Measurements from ENCODE around the gene MICOS13. TPM values are rescaled to one million over a fixed set of nuclear protein-coding genes. Genes with fewer than 3 reads are reported as not detected.

MICOS13 gene
- polyA plus RNA-seq, 1 of the 3 experiments (the other 2 are of a cell fraction) = 112 TPM

DNA sequence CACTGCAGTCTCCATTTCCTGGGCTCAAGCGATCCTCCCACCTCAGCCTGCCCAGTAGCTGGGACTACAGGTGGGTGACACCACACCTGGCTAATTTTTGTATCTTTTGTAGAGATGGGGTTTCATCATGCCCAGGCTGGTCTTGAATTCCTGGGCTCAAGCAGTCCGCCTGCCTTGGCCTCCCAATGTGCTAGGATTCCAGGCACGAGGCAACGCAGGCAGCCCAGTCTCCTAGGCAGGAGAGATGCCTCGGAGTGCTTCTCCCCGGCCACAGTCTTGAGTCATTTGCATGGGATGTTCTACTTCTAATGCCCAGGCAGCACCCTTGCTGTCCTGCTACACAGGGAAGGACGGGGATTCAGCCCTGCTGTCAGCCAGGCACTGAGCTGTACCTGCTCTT is 8.7 kb downstream of the MICOS13 start:
- no peaks in the 10 kb centered on the region for H3K9me3 ChIP-seq
- WGBS (ENCODE audit: low lambda C conversion rate) = 93% methylated on average over 3 of the region's 7 CpGs
- H3F3A ChIP-seq (replicated peaks; ENCODE audit: insufficient read depth) = peaks cover 4% of the 10 kb centered on the region
- no peak overlapping the region for H3K4me3 ChIP-seq (ENCODE audit: low read depth in 2 of 2, low read length in 1 of 2)
- H3K79me2 ChIP-seq (ENCODE audit: insufficient read depth) = no peaks in the 10 kb centered on the region
- ChIA-PET POLR2A (no interaction called here), CTCF (no interaction called here)
- H3K27ac ChIP-seq (ENCODE audit: low read depth in 2 of 2, low read length in 1 of 2) = no peak overlapping the region
- H3K9me2 ChIP-seq = no peaks in the 10 kb centered on the region
- TF ChIP-seq EZH2phosphoT487 (IDR thresholded peaks at IDR 0.05; ENCODE audit: borderline replicate concordance, low read depth) (no peak), CTCF (IDR thresholded peaks at IDR 0.05) (no peak), JUND (IDR thresholded peaks at IDR 0.05) (no peak), NRF1 (IDR thresholded peaks at IDR 0.05; ENCODE audit: low read depth, low read length) (no peak), ELF1 (IDR thresholded peaks at IDR 0.05) (no peak), EP300 (IDR thresholded peaks at IDR 0.05; ENCODE audit: borderline replicate concordance in 1 of 2, low read depth in 1 of 2, low read length in 1 of 2) (no peak)
- TF ChIP-seq, protein P1, sequence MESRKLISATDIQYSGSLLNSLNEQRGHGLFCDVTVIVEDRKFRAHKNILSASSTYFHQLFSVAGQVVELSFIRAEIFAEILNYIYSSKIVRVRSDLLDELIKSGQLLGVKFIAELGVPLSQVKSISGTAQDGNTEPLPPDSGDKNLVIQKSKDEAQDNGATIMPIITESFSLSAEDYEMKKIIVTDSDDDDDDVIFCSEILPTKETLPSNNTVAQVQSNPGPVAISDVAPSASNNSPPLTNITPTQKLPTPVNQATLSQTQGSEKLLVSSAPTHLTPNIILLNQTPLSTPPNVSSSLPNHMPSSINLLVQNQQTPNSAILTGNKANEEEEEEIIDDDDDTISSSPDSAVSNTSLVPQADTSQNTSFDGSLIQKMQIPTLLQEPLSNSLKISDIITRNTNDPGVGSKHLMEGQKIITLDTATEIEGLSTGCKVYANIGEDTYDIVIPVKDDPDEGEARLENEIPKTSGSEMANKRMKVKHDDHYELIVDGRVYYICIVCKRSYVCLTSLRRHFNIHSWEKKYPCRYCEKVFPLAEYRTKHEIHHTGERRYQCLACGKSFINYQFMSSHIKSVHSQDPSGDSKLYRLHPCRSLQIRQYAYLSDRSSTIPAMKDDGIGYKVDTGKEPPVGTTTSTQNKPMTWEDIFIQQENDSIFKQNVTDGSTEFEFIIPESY (IDR thresholded peaks at IDR 0.05; ENCODE audit: borderline replicate concordance, low read depth) = no peak
- H3K4me1 ChIP-seq (ENCODE audit: control insufficient read depth in 1 of 2, insufficient read depth in 2 of 2, low read depth in 1 of 2, low read length in 1 of 2) = peaks cover 0 to 2% of the 10 kb centered on the region in 2 experiments; a peak in 1 of 4 replicates
- H3K36me3 ChIP-seq (replicated peaks in 1 of 2; ENCODE audit: control insufficient read depth in 1 of 2, insufficient read depth in 2 of 2, low read length in 1 of 2) = peaks cover 15 to 32% of the 10 kb centered on the region in 2 experiments
- H4K20me1 ChIP-seq (ENCODE audit: insufficient read depth) = no peaks in the 10 kb centered on the region
- no peaks in the 10 kb centered on the region for H3K27me3 ChIP-seq (ENCODE audit: insufficient read depth)
- H3K4me2 ChIP-seq = no peak overlapping the region
- no peak overlapping the region for H2AFZ ChIP-seq (ENCODE audit: low read depth)
- DNase-seq = no peak
- H3K9ac ChIP-seq = no peak overlapping the region

DNA sequence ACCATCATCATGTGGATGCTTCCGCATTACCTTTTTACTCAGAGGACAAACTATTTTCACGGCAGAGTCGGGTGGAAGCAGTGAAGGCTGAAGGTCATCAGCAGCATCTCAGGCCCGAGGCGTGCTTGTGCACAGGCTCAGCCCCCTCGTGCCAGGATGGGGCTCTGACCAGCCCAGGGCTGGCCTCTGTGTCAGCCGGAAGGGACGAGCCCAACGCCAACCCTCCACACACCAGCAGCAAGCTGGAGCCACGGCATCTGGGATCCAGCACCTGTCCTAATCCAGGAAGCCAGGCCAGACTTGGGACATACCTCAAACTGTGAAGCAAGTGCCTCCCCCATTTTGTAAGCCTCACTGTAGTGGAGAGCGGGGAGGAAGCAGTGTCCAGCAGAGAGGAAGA is 11.1 kb downstream of the MICOS13 start:
- CTCF ChIA-PET = interaction anchor here (1.0 kb wide), 1 partner anchor 21 kb away, joined by 3 read pairs; the partner anchor contains the start of gene RPL36
- no peak overlapping the region for H3K4me2 ChIP-seq
- peaks cover 4% of the 10 kb centered on the region for H3F3A ChIP-seq (replicated peaks; ENCODE audit: insufficient read depth)
- DNase-seq = no peak
- no peaks in the 10 kb centered on the region for H3K27me3 ChIP-seq (ENCODE audit: insufficient read depth)
- H3K9me3 ChIP-seq = no peaks in the 10 kb centered on the region
- H3K27ac ChIP-seq (ENCODE audit: low read depth in 2 of 2, low read length in 1 of 2) = no peak overlapping the region
- H3K9me2 ChIP-seq = no peaks in the 10 kb centered on the region
- H3K4me1 ChIP-seq (ENCODE audit: control insufficient read depth in 1 of 2, insufficient read depth in 2 of 2, low read depth in 1 of 2, low read length in 1 of 2) = no peaks in the 10 kb centered on the region
- no peaks in the 10 kb centered on the region for H4K20me1 ChIP-seq (ENCODE audit: insufficient read depth)
- POLR2A ChIA-PET = no interaction called here
- H3K4me3 ChIP-seq (ENCODE audit: low read depth in 2 of 2, low read length in 1 of 2) = no peak overlapping the region
- no peak overlapping the region for H3K9ac ChIP-seq
- 87% methylated on average over 8 of the region's 11 CpGs for WGBS (ENCODE audit: low lambda C conversion rate)
- no peaks in the 10 kb centered on the region for H3K79me2 ChIP-seq (ENCODE audit: insufficient read depth)
- no peak overlapping the region for H2AFZ ChIP-seq (ENCODE audit: low read depth)
- H3K36me3 ChIP-seq (replicated peaks in 1 of 2; ENCODE audit: control insufficient read depth in 1 of 2, insufficient read depth in 2 of 2, low read length in 1 of 2) = peaks cover 27 to 55% of the 10 kb centered on the region in 2 experiments
- TF ChIP-seq, protein P1 (IDR thresholded peaks at IDR 0.05; ENCODE audit: borderline replicate concordance, low read depth) = no peak
- TF ChIP-seq FOSL2 (IDR thresholded peaks at IDR 0.05; ENCODE audit: borderline replicate concordance, low read depth) (no peak), YY1 (IDR thresholded peaks at IDR 0.05; ENCODE audit: low read depth) (no peak), FOXM1 (IDR thresholded peaks at IDR 0.05; ENCODE audit: low read depth) (no peak), MAX (IDR thresholded peaks at IDR 0.05; ENCODE audit: low read depth) (no peak), NFIC (IDR thresholded peaks at IDR 0.05; ENCODE audit: borderline replicate concordance) (no peak), USF1 (IDR thresholded peaks at IDR 0.05; ENCODE audit: borderline replicate concordance, low read depth) (no peak), ELF1 (IDR thresholded peaks at IDR 0.05) (no peak), MXI1 (IDR thresholded peaks at IDR 0.05; ENCODE audit: low read depth, low read length) (no peak), CTCF (IDR thresholded peaks at IDR 0.05) (no peak), CHD2 (IDR thresholded peaks at IDR 0.05; ENCODE audit: low read length, partially characterized antibody) (no peak), GABPA (IDR thresholded peaks at IDR 0.05; ENCODE audit: low read depth) (no peak)
- TF ChIP-seq, protein P2, sequence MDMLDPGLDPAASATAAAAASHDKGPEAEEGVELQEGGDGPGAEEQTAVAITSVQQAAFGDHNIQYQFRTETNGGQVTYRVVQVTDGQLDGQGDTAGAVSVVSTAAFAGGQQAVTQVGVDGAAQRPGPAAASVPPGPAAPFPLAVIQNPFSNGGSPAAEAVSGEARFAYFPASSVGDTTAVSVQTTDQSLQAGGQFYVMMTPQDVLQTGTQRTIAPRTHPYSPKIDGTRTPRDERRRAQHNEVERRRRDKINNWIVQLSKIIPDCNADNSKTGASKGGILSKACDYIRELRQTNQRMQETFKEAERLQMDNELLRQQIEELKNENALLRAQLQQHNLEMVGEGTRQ (IDR thresholded peaks at IDR 0.05; ENCODE audit: borderline replicate concordance, low read depth, low read length) = no peak

Data from SK-N-SH (cell line).